Prostate gland (tissue), 2 donors: ENCODE results near the gene TMEM139.

Source experiments
- POLR2AphosphoS5 ChIP-seq: sonication (generic); formaldehyde crosslinking; IDR thresholded peaks from one replicate; pipeline ENCODE4 v1.6.1; 2017; ENCODE audit warnings: antibody characterized with exemption
- TF ChIP-seq, protein P1 (sequence below), 4 experiments: fragments of 200-600 bp in 2 of 4; fragments of 450-650 bp in 2 of 4; sonication (generic) in 2 of 4; IDR thresholded peaks; 1 replicate in 3 of 4; 2 replicates in 1 of 4; pipeline ENCODE4 v1.5.1; 2016 to 2019; ENCODE audit warnings: antibody characterized with exemption in 4 of 4, mild to moderate bottlenecking in 2 of 4, moderate library complexity in 2 of 4

DNA sequence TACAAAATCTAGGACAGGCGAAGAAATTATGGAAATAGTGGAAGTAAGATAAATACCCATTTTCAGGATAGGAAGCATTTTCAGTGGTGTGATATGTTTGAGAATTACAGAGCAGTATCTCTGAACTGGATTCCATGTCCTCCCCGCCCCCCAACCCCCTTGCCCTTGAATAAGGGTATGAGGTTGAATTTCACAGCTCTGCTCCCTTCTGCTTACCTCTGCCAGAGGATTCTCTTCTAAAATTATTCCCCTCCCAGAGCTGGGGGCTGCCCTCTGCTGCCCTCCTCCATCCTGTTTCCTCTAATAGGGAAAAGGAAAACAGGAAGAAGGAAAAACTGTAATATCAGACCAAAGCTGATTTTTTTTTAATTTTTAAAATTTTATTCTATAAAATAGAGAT is 23.9 kb downstream of the TMEM139 start:
- TF ChIP-seq POLR2AphosphoS5, result no peak
- TF ChIP-seq, protein P1, sequence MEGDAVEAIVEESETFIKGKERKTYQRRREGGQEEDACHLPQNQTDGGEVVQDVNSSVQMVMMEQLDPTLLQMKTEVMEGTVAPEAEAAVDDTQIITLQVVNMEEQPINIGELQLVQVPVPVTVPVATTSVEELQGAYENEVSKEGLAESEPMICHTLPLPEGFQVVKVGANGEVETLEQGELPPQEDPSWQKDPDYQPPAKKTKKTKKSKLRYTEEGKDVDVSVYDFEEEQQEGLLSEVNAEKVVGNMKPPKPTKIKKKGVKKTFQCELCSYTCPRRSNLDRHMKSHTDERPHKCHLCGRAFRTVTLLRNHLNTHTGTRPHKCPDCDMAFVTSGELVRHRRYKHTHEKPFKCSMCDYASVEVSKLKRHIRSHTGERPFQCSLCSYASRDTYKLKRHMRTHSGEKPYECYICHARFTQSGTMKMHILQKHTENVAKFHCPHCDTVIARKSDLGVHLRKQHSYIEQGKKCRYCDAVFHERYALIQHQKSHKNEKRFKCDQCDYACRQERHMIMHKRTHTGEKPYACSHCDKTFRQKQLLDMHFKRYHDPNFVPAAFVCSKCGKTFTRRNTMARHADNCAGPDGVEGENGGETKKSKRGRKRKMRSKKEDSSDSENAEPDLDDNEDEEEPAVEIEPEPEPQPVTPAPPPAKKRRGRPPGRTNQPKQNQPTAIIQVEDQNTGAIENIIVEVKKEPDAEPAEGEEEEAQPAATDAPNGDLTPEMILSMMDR (IDR thresholded peaks at IDR 0.05), result no peak
